GM11168 (cell line): ENCODE data around the gene AHI1.
"Not testable (repeated sequence)": the region's sequence is repeated elsewhere in the genome, so short reads cannot be mapped to it uniquely, and the experiment has no call there.

Experiments used
- in situ Hi-C: fragments of 300-500 bp; cut with MboI; formaldehyde crosslinking; loops from one replicate; pipeline ENCODE4 v1.12.0; 2022; ENCODE audit warnings: low sequenced_read_pairs; ENCODE audit not compliant: unreplicated experiment

AHI1 gene

GRCh38 chr6:135246412-135247012 is 251.0 kb downstream of the AHI1 start:
- in situ Hi-C loops, result not testable (repeated sequence)

DNA sequence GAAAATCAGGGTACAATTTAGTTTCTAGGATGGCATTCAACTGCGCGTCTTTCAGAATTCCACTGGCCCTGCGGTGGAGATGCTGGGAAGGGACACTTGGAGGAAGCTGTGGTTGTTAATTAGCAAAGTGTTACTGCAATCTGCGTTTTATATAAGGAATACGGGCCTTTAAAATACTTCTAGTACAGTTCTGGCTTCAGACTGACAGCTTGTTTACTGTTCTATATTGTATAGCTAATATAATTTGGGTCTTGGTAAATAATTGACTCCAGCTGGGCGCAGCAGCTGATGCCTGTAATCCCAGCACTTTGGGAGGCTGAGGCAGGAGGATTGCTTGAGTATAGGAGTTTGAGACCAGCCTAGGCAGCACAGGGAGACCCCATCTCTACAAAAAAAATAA is 252.7 kb downstream of the AHI1 start:
- in situ Hi-C loops, result no loop called here

- in situ Hi-C loops, result no loop called here
These were observed 253.4 kb downstream of the AHI1 start for GRCh38 chr6:135243871-135244796.

DNA sequence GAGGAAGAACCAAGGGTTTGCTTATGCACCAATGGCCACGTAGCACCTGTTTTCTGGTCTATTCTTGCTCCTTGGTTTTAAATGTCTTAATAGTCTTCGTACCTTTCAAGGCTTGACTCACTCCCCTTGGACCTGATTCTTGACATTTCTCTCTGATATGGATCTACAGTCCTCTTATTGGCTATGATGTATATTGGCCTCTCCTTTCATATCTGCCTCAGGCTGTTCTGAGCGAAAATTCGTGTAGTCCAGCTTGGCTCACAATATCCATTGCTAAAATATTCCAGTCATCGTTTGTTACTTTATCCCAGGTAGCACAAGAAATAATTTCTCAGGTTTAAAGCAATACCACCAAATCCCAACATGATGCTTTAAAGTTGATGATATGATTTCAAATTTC is 256.8 kb downstream of the AHI1 start:
- in situ Hi-C loops, result no loop called here

- in situ Hi-C loops, result no loop called here
These were observed 260.8 kb downstream of the AHI1 start for GRCh38 chr6:135236732-135237131.

GRCh38 chr6:135236319-135236718 is 261.2 kb downstream of the AHI1 start:
- in situ Hi-C loops, result no loop called here

GRCh38 chr6:135235716-135236115 is 261.8 kb downstream of the AHI1 start:
- in situ Hi-C loops, result no loop called here

GRCh38 chr6:135234492-135234780 is 263.1 kb downstream of the AHI1 start:
- in situ Hi-C loops, result no loop called here

DNA sequence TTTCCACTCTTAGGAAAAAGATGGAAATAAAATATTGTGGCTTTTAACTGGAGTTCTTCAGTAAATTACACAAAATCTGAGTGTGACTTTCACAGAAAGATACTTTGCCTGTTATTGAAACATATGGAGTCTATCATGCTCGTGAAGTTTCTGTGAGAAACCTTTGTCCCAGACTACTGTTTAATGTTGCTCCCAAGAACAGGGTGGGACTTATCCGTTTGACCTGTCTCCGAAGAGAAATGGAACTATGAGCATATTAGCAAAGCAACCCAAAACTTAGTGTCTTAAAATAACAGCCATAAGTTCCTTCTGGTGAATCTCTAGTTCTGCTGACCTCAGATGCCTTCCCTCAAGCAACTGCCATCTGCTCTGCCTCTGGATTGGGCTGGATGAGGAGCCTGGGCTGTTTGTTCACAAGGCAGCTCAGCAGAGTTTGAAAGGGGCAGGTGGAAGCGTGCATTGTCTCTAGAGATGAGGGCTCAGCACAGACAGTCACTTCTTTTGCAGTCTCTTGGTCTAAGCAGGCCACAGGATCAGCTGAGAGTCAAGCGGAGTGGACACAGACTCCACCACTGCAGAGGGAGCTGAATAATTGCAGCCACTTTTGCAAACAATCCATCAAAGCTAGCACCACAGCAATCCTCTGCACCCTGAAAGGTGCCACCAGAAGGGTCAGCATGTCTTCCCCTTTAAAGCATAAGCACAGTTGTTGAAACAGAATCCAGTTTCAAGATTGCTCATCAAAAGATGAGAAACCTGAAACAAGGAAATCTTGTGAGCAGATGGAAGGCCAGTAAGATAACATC is 263.7 kb downstream of the AHI1 start:
- in situ Hi-C loops, result no loop called here
